Pancreas (tissue), 10 donors: ENCODE data around the gene PGLYRP3. TPM values are rescaled to one million over a fixed set of nuclear protein-coding genes. Genes with fewer than 3 reads are reported as not detected.

Source experiments
- ATAC-seq, 4 donors: fragments of 200-7000 bp; cut with Tn5 transposase; one replicate each; pipeline versions ENCODE4 v1.8.0 to v1.9.1; 2020; ENCODE audit warnings: mild to moderate bottlenecking in 4 of 4, moderate library complexity in 4 of 4
- DNase-seq, 6 donors: peaks; one replicate each; pipeline ENCODE4 v3.0.0-alpha.2; 2020
- FAIRE-seq: peaks from 2 replicates; lab custom pipeline; 2012; peaks lifted over from hg19 to GRCh38; lab: Jason Lieb, UNC
- H3K27ac ChIP-seq, 4 donors: fragments of 200-600 bp; sonication (generic); 1 replicate in 3 of 4; 2 replicates in 1 of 4; pipeline versions ENCODE4 v1.5.0 to v1.8.0; 2020
- H3K27me3 ChIP-seq, 4 donors: fragments of 200-600 bp; one replicate each; pipeline ENCODE4 v1.8.0; 2021
- H3K36me3 ChIP-seq, 3 donors: fragments of 200-600 bp; sonication (generic) in 1 of 3; one replicate each; pipeline versions ENCODE4 v1.5.0 to v1.8.0; 2020 to 2021
- H3K4me1 ChIP-seq, 3 donors: fragments of 200-600 bp; one replicate each; pipeline ENCODE4 v1.8.0; 2021
- H3K4me3 ChIP-seq, 4 donors: fragments of 200-600 bp; sonication (generic) in 2 of 4; one replicate each; pipeline versions ENCODE4 v1.5.0 to v1.8.0; 2020 to 2021
- H3K9me3 ChIP-seq, 4 donors: fragments of 200-600 bp; one replicate each; pipeline ENCODE4 v1.8.0; 2021
- WGBS, 2 donors: extraction: QIAGEN DNeasy Blood & Tissue Kit; methylation state at CpG; one replicate each; pipeline ENCODE4 v1.1.7; 2013; 5-methylcytosine and 5-hydroxymethylcytosine counted together
- intact Hi-C, 3 donors: fragments of 100-400 bp; cut with DNase I; formaldehyde crosslinking; loops; one replicate each; pipeline versions ENCODE4 v1.11.1 to v1.14.2; 2022
- polyA plus RNA-seq, 2 donors: library from polyadenylated mRNA; stranded (reverse); fragments of 200-250 nt; gene quantifications; one replicate each; pipeline ENCODE4 v1.2.3, GENCODE V29; 2013
- total RNA-seq, 6 donors: library from RNA; stranded (reverse); fragmentation: NEBNext Ultra II Directional in 4 of 6; extraction: Animal tissue kit (Norgen Biotek cat#: 25700) in 4 of 6; gene quantifications; one replicate each; pipeline versions ENCODE4 v1.2.1 to v1.2.4, GENCODE V29; 2021 to 2023
- TF ChIP-seq, protein P1 (sequence below), 4 donors: fragments of 200-600 bp; sonication (generic) in 3 of 4; IDR thresholded peaks; one replicate each; pipeline versions ENCODE4 v1.5.0 to v1.8.0; 2021; ENCODE audit warnings: antibody characterized with exemption in 4 of 4
- donor health status: healthy with polysubstance abuse.
- donor health status: DM: no; HTN: no; CAD: no; lungs with moderate emphysema.
- donor health status: DM: no; HTN: no; CAD: no.
- donor health status: control.
- donor health status: control.
- donor health status: Bipolar disorder and iron deficiency.
- donor health status: DM: yes; HTN: yes; CAD: no.
- donor health status: DM: no; HTN: no; CAD: no.
- donor health status: DM: no; HTN: no; CAD: no.
- donor health status: DM: yes; HTN: yes; CAD: no.

The PGLYRP3 gene
- total and polyA plus RNA-seq, 8 donors: not detected

DNA sequence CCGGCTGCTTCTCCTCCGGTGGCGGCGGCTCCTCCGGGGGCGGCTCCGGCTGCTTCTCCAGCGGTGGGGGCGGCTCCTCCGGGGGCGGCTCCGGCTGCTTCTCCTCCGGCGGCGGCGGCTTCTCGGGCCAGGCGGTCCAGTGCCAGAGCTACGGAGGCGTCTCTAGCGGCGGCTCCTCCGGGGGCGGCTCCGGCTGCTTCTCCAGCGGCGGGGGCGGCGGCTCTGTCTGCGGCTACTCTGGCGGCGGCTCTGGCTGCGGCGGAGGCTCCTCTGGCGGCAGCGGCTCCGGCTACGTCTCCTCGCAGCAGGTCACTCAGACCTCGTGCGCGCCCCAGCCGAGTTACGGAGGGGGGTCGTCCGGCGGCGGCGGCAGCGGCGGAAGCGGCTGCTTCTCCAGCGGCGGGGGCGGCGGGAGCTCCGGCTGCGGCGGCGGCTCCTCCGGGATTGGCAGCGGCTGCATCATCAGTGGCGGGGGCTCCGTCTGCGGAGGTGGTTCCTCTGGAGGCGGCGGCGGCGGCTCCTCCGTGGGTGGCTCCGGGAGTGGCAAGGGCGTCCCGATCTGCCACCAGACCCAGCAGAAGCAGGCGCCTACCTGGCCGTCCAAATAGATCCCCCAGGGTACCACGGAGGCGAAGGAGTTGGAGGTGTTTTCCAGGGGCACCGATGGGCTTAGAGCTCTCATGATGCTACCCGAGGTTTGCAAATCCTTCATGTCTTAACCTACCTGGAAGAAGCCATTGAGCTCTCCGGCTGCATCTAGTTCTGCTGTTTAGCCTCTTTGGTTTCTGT lies 51.3 kb downstream of the PGLYRP3 start:
- Histone ChIP-seq H3K36me3 (no peaks in the 10 kb centered on the region), H3K9me3 (no peaks in the 10 kb centered on the region), H3K27me3 (peaks cover 0 to 30% (median 10%) of the 10 kb centered on the region in 4 donors), H3K4me3 (peak overlapping the region in 3 of 4 donors; percentile 10 to 48 (median 27)), H3K4me1 (peaks cover 0 to 4% (median 4%) of the 10 kb centered on the region in 3 donors), H3K27ac (no peak overlapping the region)
- TF ChIP-seq, protein P1, sequence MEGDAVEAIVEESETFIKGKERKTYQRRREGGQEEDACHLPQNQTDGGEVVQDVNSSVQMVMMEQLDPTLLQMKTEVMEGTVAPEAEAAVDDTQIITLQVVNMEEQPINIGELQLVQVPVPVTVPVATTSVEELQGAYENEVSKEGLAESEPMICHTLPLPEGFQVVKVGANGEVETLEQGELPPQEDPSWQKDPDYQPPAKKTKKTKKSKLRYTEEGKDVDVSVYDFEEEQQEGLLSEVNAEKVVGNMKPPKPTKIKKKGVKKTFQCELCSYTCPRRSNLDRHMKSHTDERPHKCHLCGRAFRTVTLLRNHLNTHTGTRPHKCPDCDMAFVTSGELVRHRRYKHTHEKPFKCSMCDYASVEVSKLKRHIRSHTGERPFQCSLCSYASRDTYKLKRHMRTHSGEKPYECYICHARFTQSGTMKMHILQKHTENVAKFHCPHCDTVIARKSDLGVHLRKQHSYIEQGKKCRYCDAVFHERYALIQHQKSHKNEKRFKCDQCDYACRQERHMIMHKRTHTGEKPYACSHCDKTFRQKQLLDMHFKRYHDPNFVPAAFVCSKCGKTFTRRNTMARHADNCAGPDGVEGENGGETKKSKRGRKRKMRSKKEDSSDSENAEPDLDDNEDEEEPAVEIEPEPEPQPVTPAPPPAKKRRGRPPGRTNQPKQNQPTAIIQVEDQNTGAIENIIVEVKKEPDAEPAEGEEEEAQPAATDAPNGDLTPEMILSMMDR (IDR thresholded peaks at IDR 0.05): no peak
- DNase-seq: peak in 5 of 6 donors; percentile 10 to 71 (median 34)
- no peak for FAIRE-seq
- peak in 3 of 4 donors; percentile 59 to 64 (median 61) for ATAC-seq
- intact Hi-C loops: no loop called here
- 1 to 3% methylated on average over 53 to 80 of the region's 80 CpGs for WGBS, 2 donors

DNA sequence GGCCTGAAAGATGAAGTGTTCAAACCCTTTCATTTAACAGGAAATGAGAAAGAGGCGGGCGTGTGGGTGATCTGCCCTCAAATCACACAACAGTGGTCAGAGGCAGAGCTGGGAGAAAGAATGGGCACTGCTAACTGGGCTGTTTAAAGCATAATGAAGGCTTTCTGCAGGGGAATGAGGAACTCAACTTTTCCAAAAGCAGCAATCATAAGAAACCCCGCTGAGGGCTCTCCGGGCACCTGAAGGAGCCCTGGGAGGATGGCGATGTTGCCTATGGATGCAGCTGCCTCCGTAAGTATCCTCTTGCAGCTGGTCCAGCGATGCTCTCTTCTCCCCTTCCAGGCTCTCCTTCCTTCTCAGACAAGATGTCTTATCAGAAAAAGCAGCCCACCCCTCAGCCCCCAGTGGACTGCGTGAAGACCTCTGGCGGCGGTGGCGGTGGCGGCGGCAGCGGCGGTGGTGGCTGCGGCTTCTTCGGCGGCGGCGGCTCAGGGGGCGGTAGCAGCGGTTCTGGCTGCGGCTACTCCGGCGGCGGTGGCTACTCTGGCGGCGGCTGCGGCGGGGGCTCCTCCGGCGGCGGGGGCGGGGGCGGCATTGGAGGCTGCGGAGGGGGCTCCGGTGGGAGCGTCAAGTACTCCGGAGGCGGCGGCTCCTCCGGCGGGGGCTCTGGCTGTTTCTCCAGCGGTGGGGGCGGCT lies 52.0 kb downstream of the PGLYRP3 start:
- 15 to 17% methylated on average over 42 to 45 of the region's 45 CpGs for WGBS, 2 donors
- TF ChIP-seq, protein P1 (IDR thresholded peaks at IDR 0.05): no peak
- peaks cover 0 to 30% (median 9%) of the 10 kb centered on the region in 4 donors for H3K27me3 ChIP-seq
- peak overlapping the region in 2 of 4 donors; percentile 27 to 48 for H3K4me3 ChIP-seq
- DNase-seq: peak in 1 of 6 donors; percentile 60
- peaks cover 0 to 4% (median 4%) of the 10 kb centered on the region in 3 donors for H3K4me1 ChIP-seq
- H3K27ac ChIP-seq: no peak overlapping the region
- no peaks in the 10 kb centered on the region for H3K36me3 ChIP-seq
- ATAC-seq: peak in 1 of 4 donors; percentile 32
- intact Hi-C loops: no loop called here
- H3K9me3 ChIP-seq: no peaks in the 10 kb centered on the region
- FAIRE-seq: no peak

DNA sequence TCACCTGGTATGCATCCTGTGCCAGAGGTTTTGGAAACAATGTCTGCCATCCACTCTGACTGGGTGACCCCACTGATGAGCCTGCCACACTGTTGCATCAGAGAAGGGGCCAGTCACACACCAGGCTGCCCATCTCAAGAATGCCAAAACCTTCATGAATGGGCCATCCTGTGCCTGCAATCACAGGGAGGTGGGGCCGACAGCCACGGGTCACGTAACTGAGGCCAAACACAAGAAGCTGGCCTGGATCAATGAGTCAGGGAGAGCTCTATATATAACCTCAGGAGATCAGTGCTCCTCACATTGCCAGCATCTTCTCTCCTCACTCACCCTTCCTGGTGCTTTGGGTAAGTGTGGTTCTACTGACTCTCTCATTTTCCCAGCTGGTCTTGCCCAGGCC lies 53.4 kb downstream of the PGLYRP3 start, which contains the start of gene LORICRIN:
LORICRIN (plus strand) TSS at position 301 of the 400 bp plus-strand sequence. CDS start 1,263 bp downstream, outside the sequence.
- H3K27ac ChIP-seq: no peak within 1 kb of the TSS
- WGBS, 2 donors: 72 to 83% methylated on average over 3 of the region's 3 CpGs
- no peaks in the 10 kb centered on the region for H3K36me3 ChIP-seq
- no peaks in the 10 kb centered on the region for H3K9me3 ChIP-seq
- DNase-seq: no peak
- no peak for ATAC-seq
- TF ChIP-seq, protein P1 (IDR thresholded peaks at IDR 0.05): no peak
- intact Hi-C loops: no loop called here
- peaks cover 0 to 17% (median 7%) of the 10 kb centered on the region in 4 donors for H3K27me3 ChIP-seq
- no peak within 1 kb of the TSS for H3K4me3 ChIP-seq
- no peak for FAIRE-seq
- peaks cover 0 to 4% (median 4%) of the 10 kb centered on the region in 3 donors for H3K4me1 ChIP-seq

DNA sequence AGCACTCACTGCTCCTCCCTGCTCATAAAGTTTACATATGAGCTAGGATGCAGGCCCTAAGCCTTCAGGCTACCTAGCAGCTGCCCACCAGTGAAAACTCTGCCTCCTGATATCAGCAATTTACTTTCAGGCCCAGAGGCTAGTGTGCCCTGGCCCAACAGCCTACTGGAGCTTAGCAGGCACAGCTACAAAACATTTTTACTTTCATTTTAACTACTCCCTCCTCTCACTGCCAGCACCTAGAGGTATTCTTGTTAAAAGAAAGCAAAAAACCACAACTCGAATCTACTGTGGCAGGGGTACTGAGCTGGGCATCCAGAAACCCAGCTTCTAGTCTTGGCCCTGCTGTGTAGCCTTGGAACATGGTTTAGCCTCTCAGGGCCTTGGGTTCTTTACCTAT lies 59.1 kb downstream of the PGLYRP3 start:
- TF ChIP-seq, protein P1 (IDR thresholded peaks at IDR 0.05): no peak
- intact Hi-C loops: no loop called here
- WGBS, 2 donors: 22 to 25% methylated on average over 1 of the region's 1 CpG
- Histone ChIP-seq H3K27me3 (no peaks in the 10 kb centered on the region), H3K27ac (no peak overlapping the region), H3K9me3 (no peaks in the 10 kb centered on the region), H3K4me3 (no peak overlapping the region), H3K4me1 (no peaks in the 10 kb centered on the region), H3K36me3 (no peaks in the 10 kb centered on the region)
- FAIRE-seq (no peak), DNase-seq (no peak), ATAC-seq (no peak)
